Stimulated activated CD4-positive, alpha-beta T cell treated with anti-CD3 and anti-CD28 coated beads, Interleukin-15, amount 100 ng/mL, for 24 hours (primary cell): ENCODE results near the gene DDI1.
"Not testable (repeated sequence)": the region's sequence is repeated elsewhere in the genome, so short reads cannot be mapped to it uniquely, and the experiment has no call there.

Source experiments
- DNase-seq: peaks from one replicate; pipeline ENCODE4 v3.0.0-alpha.2; 2020

The DDI1 gene

GRCh38 chr11:104043142-104043541 lies 6.7 kb downstream of the DDI1 start:
- no peak for DNase-seq

DNA sequence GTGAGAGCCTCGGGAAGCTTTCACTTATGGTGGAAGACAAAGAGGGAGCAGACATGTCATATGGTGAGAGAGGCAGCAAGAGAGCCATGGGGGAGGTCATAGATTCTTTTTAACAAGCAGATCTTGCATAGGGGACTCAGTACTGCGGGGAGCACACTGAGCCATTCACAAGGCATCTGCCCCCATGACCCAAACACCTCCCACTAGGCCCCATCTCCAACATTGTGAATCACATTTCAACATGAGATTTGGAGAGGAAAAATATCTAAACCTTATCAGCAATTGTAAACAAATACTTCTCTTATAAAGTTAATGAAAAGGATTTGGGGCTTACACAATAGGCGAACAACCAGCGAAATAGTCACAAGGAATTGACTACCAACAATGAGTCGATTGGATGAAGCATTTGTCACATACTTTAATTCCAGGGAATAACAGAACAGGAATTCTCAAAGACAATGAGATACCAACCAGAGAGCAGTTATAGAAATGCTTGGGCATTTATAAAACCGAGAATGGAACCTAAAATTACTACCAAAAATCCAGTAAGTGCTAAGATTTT lies 7.3 kb downstream of the DDI1 start:
- no peak for DNase-seq

DNA sequence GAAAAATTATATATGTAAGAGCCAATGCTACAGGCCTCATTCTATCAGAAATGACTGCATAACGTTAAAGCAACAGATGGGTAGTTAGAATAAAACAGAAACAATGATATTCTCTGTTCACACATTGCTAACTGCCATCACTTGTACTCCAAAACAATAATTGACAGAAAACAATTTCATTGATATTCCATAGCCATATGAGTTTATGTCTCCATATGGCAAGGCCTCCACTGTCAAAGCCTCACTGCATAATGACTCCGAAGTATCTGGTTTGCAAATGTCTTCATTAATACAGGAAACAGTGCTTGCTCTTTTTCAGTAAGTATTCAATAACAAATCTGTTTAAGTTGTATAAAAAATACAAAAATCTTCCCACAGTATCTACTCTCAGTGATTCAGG lies 9.9 kb downstream of the DDI1 start:
- no peak for DNase-seq

GRCh38 chr11:104046858-104047257 lies 10.4 kb downstream of the DDI1 start:
- not testable (repeated sequence) for DNase-seq

GRCh38 chr11:104049116-104049515 lies 12.7 kb downstream of the DDI1 start:
- DNase-seq = no peak

DNA sequence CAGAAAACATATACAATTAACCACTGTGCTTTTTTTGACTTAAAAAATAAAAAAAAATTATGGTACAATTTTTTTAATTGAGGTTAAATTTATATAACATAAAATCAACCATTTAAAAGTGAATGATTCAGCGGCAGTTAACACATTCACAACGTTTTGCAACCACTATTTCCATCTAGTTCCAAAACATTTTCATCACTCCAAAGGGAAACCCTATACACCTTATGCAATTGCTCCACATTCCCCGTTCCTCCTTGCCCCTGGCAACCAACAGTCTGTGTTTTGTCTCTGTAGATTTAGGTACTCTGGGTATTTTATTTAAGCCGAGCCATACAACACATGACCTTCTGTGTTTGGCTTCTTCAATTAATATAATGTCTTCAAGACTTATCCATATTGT lies 15.3 kb downstream of the DDI1 start:
- DNase-seq = no peak

DNA sequence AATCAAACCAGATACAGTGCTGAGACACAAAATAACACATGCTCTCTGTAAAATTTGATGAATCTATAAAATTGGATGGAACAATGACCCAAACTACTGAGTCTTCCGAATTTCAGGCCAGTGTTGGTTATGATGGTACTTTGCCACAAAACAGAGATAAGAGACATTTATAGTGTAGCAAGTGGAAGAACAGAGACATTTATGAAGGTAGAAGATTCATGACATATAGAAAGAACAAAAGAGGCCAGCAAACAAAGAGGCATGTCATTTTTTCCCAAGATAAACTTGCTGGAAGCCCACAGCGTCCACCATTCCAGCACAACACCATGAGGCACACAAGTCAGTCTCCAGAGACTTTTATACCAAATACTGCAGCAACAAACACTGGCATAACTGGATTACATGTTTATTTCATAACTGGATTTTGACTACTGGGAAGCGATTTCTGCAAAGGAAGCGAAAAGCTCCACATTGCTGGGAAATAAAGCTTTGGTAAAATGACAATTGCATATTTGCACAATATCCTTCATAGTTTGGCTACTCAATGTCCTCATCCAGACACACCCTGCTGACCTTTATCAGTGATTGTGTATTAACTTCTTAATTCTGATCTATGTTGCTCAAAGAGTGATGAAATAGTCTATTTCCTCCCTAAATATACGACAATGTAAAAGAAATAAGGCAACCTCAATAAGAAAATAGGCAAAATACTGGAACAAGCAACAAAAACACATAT lies 17.5 kb downstream of the DDI1 start:
- no peak for DNase-seq

GRCh38 chr11:104054911-104055529 lies 18.6 kb downstream of the DDI1 start:
- no peak for DNase-seq

GRCh38 chr11:104055596-104055995 lies 19.2 kb downstream of the DDI1 start:
- no peak for DNase-seq

GRCh38 chr11:104057908-104058307 lies 21.5 kb downstream of the DDI1 start:
- no peak for DNase-seq

DNA sequence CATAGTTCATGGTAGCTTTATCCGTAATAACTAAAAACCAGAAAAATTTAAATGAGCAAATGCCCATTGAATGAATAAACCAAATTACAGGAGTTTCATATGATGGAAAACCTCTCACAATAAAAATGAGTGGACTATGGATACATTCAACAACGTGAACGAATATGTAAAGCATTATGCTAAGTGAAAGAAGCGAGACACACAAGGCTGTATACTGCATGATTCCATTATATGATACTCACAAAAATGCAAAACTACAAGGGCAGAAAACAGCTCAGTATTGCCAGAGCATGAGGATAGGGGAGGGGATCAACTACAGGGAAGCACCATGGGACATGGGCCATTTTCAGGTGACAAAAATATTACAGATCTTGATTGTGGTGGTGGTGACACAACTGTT lies 22.2 kb downstream of the DDI1 start:
- no peak for DNase-seq

- DNase-seq = no peak
Observed at GRCh38 chr11:104060004-104060794, 23.8 kb downstream of the DDI1 start.

GRCh38 chr11:104060820-104061219 lies 24.4 kb downstream of the DDI1 start:
- DNase-seq = no peak

GRCh38 chr11:104061853-104062521 lies 25.5 kb downstream of the DDI1 start:
- DNase-seq = no peak

DNA sequence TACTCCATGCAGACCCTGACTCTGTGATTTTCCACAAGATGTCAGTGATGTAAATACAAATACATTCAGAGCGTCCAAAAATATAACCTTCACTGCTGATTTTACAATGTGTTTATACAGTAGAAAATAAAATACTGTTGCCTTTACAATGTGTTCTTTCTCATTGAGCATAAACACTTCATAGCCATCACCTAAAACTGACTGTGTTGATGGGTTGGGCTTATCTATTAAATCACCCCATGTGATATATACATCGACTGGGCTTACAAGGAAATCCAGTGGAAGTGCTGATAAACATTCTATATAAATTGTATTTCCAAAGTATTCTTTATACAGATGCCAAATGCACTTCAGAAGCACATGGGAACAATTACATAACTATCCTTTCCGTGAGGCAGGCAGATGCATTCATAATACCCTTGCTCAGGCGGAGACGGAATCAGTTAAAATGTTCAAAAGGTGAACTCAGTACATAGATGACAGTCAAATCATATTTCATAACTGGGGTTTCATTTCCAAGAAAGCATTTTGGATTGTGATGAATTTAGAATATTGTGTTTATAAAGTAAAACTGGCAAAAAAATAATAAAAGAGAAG lies 27.7 kb downstream of the DDI1 start:
- DNase-seq = no peak

- DNase-seq = no peak
Observed at GRCh38 chr11:104067534-104067933, 31.1 kb downstream of the DDI1 start.

DNA sequence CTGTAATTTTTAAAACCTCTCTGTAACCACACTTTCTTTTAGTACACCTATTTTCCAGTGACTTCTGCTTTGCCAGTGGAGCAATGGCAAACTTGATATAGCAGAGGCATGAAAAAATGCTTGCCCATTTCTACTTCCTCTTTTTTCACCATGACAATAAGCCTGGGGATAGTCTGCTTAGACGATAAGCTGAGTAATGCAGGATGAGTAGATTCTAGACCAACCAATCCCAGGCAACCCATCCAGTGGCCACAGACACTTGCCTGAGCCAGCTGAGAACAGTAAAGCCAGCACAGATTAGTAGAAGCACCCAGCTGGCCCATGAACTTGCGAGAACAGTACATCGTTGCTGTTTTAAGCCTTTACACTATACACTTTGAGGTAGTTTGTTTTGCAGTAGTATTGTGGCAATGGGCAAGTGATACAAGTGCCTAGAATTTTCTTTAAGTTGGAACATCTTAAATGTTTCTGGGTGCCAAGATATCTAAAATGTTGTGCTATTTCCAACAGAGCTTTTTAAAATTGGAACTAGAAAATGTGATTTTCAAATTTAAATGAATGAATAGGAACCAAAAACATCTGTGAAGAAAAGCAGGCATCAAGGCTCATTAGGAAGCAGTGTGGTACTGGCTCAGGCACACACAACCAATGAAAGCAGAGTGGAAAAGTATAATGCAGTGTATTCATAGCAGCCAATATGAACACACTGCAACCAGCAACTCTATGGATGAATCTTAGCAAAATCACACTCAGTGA lies 37.7 kb downstream of the DDI1 start:
- no peak for DNase-seq

DNA sequence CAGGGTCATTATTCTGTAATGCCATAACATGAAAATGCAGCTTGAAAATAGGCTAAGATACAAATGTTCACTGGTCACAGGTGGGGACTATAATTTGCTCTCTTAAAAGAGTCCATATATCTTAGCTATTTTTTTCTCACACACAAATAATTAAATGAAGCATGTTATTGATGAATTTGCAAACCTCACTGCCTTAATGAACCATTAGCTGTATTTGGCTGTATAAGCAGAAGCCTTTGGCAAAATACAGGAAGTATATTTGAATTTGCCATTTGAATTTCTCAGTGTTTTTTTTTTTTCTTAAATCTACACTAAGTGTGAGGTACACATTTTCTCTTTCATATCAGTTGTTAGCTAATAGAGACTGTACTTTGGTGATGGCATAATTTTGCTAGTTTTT lies 38.7 kb downstream of the DDI1 start:
- no peak for DNase-seq

DNA sequence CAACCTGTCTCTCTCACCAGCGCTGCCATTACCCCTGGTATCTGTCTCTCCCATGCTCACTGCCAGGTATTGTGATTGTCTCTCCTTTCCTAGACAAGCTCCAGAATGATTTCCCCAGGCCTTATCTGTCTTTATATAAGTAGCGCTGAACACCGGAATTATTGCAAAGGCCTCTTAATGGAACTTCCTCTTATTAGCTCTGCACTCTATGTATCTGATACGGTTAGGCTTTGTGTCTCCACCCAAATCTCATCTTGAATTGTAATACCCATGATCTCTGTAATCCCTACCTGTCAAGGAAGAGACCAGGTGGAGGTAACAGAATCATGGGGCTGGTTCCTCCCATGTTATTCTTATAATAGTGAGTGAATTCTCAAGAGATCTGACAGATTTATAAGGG lies 39.3 kb downstream of the DDI1 start:
- no peak for DNase-seq

GRCh38 chr11:104076455-104076854 lies 40.0 kb downstream of the DDI1 start:
- no peak for DNase-seq

- DNase-seq = no peak
Observed at GRCh38 chr11:104078245-104078644, 41.8 kb downstream of the DDI1 start.

GRCh38 chr11:104078995-104079394 lies 42.6 kb downstream of the DDI1 start:
- no peak for DNase-seq
